Heart right ventricle (tissue), 16 donors: ENCODE data around the gene PLEKHA5. TPM values are rescaled to one million over a fixed set of nuclear protein-coding genes. Genes with fewer than 3 reads are reported as not detected.

Experiments
- ATAC-seq, 8 donors: fragments of 200-7000 bp; cut with Tn5 transposase; one replicate each; pipeline ENCODE4 v1.9.1; 2020; ENCODE audit warnings: mild to moderate bottlenecking in 8 of 8, moderate library complexity in 8 of 8, moderate number of reproducible peaks in 1 of 8
- DNase-seq, 2 donors: peaks; one replicate each; pipeline ENCODE4 v3.0.0-alpha.2; 2020
- H3K27ac ChIP-seq, 10 donors: fragments of 200-600 bp; sonication (generic) in 2 of 10; one replicate each; pipeline versions ENCODE4 v1.5.0 to v1.8.0; 2020 to 2022; ENCODE audit warnings: mild to moderate bottlenecking in 3 of 10
- H3K27me3 ChIP-seq, 7 donors: fragments of 200-600 bp; one replicate each; pipeline ENCODE4 v1.8.0; 2021 to 2022; ENCODE audit warnings: mild to moderate bottlenecking in 2 of 7
- H3K36me3 ChIP-seq, 9 donors: fragments of 200-600 bp; sonication (generic) in 1 of 9; one replicate each; pipeline versions ENCODE4 v1.5.0 to v1.8.0; 2020 to 2022; ENCODE audit warnings: mild to moderate bottlenecking in 2 of 9
- H3K4me1 ChIP-seq, 9 donors: fragments of 200-600 bp; sonication (generic) in 1 of 9; one replicate each; pipeline versions ENCODE4 v1.5.0 to v1.8.0; 2020 to 2022; ENCODE audit warnings: mild to moderate bottlenecking in 4 of 9
- H3K4me3 ChIP-seq, 10 donors: fragments of 200-600 bp; sonication (generic) in 2 of 10; one replicate each; pipeline versions ENCODE4 v1.5.0 to v1.8.0; 2020 to 2022; ENCODE audit warnings: mild to moderate bottlenecking in 7 of 10, moderate library complexity in 2 of 10
- H3K9me3 ChIP-seq, 11 donors: fragments of 200-600 bp in 10 of 11; sonication (generic) in 2 of 11; one replicate each; pipeline versions ENCODE4 v1.5.0 to v1.8.0; 2013 to 2022; ENCODE audit warnings: mild to moderate bottlenecking in 2 of 11, control low read depth in 1 of 11, moderate library complexity in 1 of 11
- WGBS, 2 donors: extraction: QIAGEN DNeasy Blood & Tissue Kit; methylation state at CpG; one replicate each; pipeline ENCODE4 v1.1.7; 2013; ENCODE audit warnings: inconsistent platforms in 1 of 2; 5-methylcytosine and 5-hydroxymethylcytosine counted together
- intact Hi-C, 10 donors: fragments of 100-400 bp; cut with DNase I; formaldehyde crosslinking; loops; one replicate each; pipeline versions ENCODE4 v1.11.1 to v1.14.2; 2022
- polyA plus RNA-seq, 2 donors: library from polyadenylated mRNA; stranded (reverse); fragments of 200-250 nt; gene quantifications; one replicate each; pipeline ENCODE4 v1.2.3, GENCODE V29; 2013
- total RNA-seq, 10 donors: library from RNA; stranded (reverse); fragmentation: NEBNext Ultra II Directional in 3 of 10; extraction: Animal tissue kit (Norgen Biotek cat#: 25700) in 3 of 10; gene quantifications; one replicate each; pipeline versions ENCODE4 v1.2.1 to v1.2.4, GENCODE V29; 2021 to 2023
- TF ChIP-seq, protein P1 (sequence below), 9 donors: fragments of 200-600 bp; sonication (generic) in 2 of 9; IDR thresholded peaks; one replicate each; pipeline versions ENCODE4 v1.5.0 to v1.8.0; 2021 to 2022; ENCODE audit warnings: antibody characterized with exemption in 9 of 9, mild to moderate bottlenecking in 5 of 9, moderate library complexity in 1 of 9
- donor health status: Arrhythmogenic right ventricular cardiomyopathy.
- donor health status: ischemic (EF 13 %, LVEDD 7.1; RV severe dilation, severe dysfunction).
- donor health status: healthy with polysubstance abuse.
- donor health status: DM: no; HTN: yes; CAD: no.
- donor health status: DM: no; HTN: no; CAD: no.
- donor health status: ischemic (EF 25% LVEDD 6.9; RV normal size, moderate dysfunction).
- donor health status: ischemic (EF 25% LVEDD 5.7; RV mildly dilated, moderate dysfunction).
- donor health status: healthy.
- donor health status: DM: yes; HTN: yes; CAD: no.
- donor health status: Ischemic cardiomyopathy.
- donor health status: ischemic (EF 35%, LVEDD 5.7; RV mildly dilated, moderate dysfunction).
- donor health status: nonischemic (EF 11% LVEDD 7.7; RV severe dilation, severe dysfunction).
- donor health status: DM: yes; HTN: yes; CAD: no.
- donor health status: PGD.
- donor health status: ischemic (EF 29% LVEDD 5.4; RV normal size, mild dysfunction).
- donor health status: nonischemic (EF 23%, LVEDD 6.1; RV moderate dilation, normal function).

Gene PLEKHA5
- total and polyA plus RNA-seq, 12 donors = 11.8 to 77.1 (median 61.8) TPM

DNA sequence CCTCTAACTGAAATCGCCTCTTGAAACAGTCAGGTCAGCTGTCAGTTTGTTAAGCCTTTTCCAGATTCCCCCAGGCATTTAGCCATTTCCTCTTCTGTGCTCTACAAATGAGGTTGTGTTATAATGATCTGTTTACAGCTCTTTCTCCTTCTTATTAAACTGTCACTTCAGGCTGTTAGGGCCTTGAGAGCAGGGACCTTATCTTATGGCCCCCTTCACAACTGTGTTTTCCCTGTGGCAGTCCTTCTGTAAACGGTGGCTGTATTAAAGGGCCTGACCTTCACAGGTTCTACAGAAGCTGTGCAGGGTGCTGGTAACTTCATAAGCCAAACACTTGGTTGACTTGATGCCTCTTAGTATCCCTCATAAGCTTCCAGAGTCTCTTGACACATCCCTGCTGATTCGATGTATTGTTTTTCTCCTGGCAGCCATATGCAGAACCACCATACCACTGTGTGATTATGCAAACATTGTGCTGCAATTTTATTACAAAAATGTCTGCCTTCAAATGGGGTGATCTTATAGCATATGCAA, 104.7 kb downstream of the PLEKHA5 start:
- H3K27ac ChIP-seq = peak overlapping the region; percentile 51 to 83 (median 70)
- DNase-seq (no peak), ATAC-seq (peak; percentile 36 to 78 (median 64))
- intact Hi-C loops = no loop called here
- H3K4me3 ChIP-seq = no peak overlapping the region
- no peaks in the 10 kb centered on the region for H3K27me3 ChIP-seq
- peaks cover 0 to 14% (median 2%) of the 10 kb centered on the region in 11 donors for H3K9me3 ChIP-seq
- 13 to 22% methylated on average over 3 of the region's 3 CpGs for WGBS, 2 donors
- H3K36me3 ChIP-seq = peaks cover 0 to 5% (median 0%) of the 10 kb centered on the region in 9 donors
- H3K4me1 ChIP-seq = peaks cover 0 to 73% (median 61%) of the 10 kb centered on the region in 9 donors
- TF ChIP-seq, protein P1, sequence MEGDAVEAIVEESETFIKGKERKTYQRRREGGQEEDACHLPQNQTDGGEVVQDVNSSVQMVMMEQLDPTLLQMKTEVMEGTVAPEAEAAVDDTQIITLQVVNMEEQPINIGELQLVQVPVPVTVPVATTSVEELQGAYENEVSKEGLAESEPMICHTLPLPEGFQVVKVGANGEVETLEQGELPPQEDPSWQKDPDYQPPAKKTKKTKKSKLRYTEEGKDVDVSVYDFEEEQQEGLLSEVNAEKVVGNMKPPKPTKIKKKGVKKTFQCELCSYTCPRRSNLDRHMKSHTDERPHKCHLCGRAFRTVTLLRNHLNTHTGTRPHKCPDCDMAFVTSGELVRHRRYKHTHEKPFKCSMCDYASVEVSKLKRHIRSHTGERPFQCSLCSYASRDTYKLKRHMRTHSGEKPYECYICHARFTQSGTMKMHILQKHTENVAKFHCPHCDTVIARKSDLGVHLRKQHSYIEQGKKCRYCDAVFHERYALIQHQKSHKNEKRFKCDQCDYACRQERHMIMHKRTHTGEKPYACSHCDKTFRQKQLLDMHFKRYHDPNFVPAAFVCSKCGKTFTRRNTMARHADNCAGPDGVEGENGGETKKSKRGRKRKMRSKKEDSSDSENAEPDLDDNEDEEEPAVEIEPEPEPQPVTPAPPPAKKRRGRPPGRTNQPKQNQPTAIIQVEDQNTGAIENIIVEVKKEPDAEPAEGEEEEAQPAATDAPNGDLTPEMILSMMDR (IDR thresholded peaks at IDR 0.05) = no peak

- no peak overlapping the region for H3K4me3 ChIP-seq
- peaks cover 0 to 5% (median 0%) of the 10 kb centered on the region in 9 donors for H3K36me3 ChIP-seq
- 27 to 41% methylated on average over 2 of the region's 2 CpGs for WGBS, 2 donors
- H3K9me3 ChIP-seq = peaks cover 0 to 9% (median 1%) of the 10 kb centered on the region in 11 donors
- TF ChIP-seq, protein P1 (IDR thresholded peaks at IDR 0.05) = no peak
- no peaks in the 10 kb centered on the region for H3K27me3 ChIP-seq
- intact Hi-C loops = no loop called here
- DNase-seq (no peak), ATAC-seq (peak in 5 of 8 donors; percentile 7 to 46 (median 22))
- peak overlapping the region; percentile 51 to 83 (median 70) for H3K27ac ChIP-seq
- H3K4me1 ChIP-seq = peaks cover 0 to 80% (median 71%) of the 10 kb centered on the region in 9 donors
These were observed 105.7 kb downstream of the PLEKHA5 start for GRCh38 chr12:19234981-19235871.

DNA sequence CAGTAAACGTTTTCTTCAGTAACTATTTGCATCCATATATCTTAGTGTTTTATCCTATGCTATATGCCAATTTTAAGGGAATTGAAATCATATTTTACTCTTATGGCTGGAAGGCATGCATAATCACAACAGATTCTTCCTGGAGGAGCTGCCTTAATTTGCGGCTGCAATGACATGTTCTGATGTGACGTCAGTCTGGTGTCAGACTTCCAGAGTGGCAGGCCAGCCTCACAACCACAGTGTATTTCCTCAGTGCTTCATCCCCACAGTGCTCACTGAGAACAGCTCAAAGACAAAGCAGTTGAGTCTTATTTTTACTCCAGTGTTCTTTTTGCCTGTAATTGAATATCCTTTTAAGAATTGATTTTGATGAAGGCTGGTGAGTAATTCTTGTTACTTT, 107.1 kb downstream of the PLEKHA5 start:
- Histone ChIP-seq H3K4me3 (peak overlapping the region in 2 of 10 donors; percentile 0 to 16), H3K36me3 (no peaks in the 10 kb centered on the region), H3K9me3 (no peaks in the 10 kb centered on the region), H3K27ac (peak overlapping the region in 7 of 10 donors; percentile 17 to 83 (median 67)), H3K27me3 (no peaks in the 10 kb centered on the region), H3K4me1 (peaks cover 0 to 87% (median 72%) of the 10 kb centered on the region in 9 donors)
- peak in 4 of 8 donors; percentile 48 to 84 (median 56) for ATAC-seq
- TF ChIP-seq, protein P1 (IDR thresholded peaks at IDR 0.05) = no peak
- 51% methylated on average over 3 of the region's 3 CpGs for WGBS, 2 donors
- peak in 1 of 2 donors; percentile 16 for DNase-seq
- intact Hi-C loops = no loop called here

DNA sequence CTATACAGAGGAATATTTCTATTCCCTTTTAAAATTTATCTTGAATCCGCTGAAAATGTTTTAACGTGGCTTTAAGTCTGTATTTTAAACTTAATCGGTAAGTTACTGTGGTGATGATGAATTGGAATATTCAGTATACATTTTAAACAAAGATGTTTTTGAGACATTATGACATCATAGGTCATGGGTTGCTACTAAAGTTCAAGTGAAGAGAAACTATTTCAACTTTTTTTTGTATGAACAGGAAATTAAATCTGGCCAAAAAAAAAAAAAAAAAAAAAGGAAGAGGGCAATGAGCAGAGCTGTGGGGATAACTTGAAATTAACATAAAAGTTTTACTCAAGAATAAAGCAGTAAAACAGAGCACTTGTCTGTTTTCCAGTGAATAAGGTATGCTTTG, 109.0 kb downstream of the PLEKHA5 start:
- H3K27ac ChIP-seq = peak overlapping the region in 6 of 10 donors; percentile 3 to 83 (median 29)
- H3K27me3 ChIP-seq = no peaks in the 10 kb centered on the region
- no peak for ATAC-seq
- no peak for DNase-seq
- H3K4me1 ChIP-seq = peaks cover 0 to 81% (median 71%) of the 10 kb centered on the region in 9 donors
- peak overlapping the region in 1 of 10 donors; percentile 16 for H3K4me3 ChIP-seq
- H3K36me3 ChIP-seq = no peaks in the 10 kb centered on the region
- TF ChIP-seq, protein P1 (IDR thresholded peaks at IDR 0.05) = no peak
- intact Hi-C loops = no loop called here
- WGBS, 2 donors = 80 to 82% methylated on average over 3 of the region's 3 CpGs
- H3K9me3 ChIP-seq = no peaks in the 10 kb centered on the region
